ENCODE data around the gene PPP6R1.
"Not testable (repeated sequence)": the region's sequence is repeated elsewhere in the genome, so short reads cannot be mapped to it uniquely, and the experiment has no call there.

The PPP6R1 gene

DNA sequence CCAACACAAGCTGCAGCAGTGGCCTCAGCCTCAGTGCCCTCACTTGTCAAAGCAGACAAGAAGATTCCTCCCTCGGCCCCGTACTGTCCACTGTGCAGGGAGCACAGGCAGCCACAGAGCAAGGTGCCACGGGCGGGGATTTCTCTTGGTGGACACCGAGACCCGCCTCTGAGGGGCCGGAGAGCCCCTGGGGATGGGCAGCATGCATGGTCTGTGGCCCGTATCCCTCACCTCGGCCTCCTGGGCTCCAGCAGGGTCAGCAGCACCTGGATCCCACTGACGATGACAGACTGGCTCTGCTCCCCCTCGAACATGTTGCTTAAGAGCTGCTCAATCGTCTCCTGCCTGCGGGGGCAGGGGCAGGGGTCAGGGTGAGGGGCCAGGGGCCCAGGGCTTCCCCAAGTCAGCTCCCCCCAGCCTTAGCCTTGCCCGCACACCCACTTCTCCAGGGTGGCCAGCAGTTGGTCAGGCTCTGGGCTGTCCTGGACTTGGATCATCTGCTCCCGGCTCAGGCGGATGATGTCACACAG lies 16.8 kb downstream of the PPP6R1 start:
- DNase-seq, result no peak

DNA sequence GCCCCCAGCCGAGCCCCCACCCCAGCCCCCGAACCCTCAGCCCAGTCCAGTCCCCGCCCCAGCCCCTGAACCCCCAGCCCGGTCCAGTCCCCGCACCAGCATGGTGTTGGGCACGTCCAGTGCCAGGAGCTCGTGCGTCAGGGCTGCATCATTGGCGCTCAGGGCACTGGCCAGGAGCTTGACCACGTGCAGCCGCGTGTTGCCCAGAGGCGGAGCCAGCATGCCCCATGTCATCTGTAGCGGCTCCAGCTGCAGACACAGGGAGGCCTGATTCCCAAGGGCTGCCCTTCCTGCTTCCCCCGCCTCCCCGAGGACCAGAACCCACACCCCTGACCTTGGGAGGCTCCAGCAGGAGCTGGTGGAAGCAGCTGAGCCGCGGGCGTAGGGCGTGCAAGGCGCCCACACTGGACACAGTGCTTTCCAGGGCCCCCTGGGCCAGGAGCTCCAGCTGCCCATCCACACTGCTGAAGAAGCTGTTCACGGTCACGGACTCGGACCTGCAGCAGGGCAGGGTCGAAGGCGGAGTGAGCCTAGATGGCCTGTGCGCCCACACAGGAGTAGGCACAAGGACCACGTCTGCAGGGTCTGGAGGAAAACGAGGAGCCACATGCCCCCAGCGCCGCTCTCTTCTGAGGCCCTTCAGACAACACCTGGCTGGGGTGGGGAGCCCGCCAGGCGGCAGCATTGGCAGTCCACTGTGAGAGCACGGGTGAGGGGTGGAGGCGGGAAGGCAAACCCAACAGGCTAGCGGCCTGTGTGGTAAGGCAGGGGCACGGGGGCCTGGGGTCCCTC lies 17.5 kb downstream of the PPP6R1 start:
- no peak for DNase-seq

DNA sequence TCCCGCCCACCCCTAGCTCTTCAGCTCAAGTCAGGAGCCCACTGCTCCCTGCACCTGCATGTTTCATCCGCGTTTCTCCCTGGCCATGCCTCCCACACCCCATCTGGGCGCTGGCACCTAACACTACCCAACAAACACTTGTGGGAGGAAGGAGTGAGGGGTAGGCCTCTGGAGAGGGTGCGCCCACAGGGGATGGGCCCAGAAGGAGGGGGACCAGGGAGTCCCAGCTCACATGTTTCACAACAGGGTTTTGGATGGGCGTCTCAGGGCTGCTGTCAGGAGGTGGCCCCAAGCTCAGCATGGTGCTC lies 18.1 kb downstream of the PPP6R1 start:
- no peak for DNase-seq

DNA sequence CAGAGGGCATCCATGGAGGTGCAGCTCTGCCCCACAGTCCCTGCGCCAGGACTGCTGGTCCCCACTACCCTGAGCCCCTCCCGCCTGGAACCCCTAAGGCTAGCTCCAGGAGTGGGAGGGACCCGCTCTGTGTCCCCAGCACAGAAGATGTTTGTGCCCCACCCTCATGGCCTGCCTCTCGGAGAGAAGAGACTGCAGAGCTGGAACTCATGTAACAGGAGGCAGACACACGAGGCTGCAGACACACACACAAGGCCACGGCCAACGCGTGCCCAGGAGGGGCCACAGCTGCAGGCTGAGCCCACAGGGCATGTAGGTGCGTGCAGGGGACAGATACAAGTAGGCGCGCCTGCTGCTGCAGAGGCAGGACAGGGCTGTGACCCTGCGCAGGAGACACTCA lies 19.8 kb downstream of the PPP6R1 start:
- DNase-seq, result no peak

DNA sequence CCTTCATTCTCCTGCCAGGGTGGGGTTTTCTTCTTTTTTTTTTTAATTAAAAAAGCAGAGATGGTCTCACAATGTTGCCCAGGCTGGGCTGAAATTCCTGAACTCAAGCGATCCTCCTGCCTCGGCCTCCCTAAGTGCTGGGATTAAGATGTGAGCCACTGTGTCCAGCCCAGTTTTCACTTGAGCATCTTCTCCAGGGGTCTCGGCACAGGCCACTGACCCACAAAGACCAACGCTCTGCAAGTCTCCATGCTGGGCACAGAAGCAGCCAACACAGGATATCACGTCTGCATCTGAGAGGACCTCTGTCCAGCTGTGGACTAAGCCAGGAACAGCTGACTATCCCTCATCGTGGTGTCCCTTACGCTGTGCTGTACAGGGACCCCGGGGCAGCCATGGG lies 20.8 kb downstream of the PPP6R1 start:
- DNase-seq, result no peak

DNA sequence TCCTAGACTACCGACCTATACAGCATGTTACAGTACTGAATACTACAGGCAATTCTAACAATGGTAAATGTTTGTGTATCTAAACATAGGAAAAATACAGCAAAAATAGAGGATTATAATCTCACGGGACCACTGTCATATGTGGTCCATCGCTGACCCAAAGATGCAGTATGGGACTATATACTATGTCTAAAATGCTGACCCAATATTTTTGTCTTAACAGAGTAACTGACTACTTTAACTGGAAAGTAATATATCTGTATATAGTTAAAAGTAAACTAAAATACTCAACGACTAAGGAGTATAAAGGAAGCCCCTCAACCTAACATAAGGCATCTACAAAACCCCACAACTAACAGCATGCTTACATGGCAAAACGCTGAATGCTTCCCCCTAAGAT lies 25.8 kb downstream of the PPP6R1 start:
- DNase-seq, result no peak

DNA sequence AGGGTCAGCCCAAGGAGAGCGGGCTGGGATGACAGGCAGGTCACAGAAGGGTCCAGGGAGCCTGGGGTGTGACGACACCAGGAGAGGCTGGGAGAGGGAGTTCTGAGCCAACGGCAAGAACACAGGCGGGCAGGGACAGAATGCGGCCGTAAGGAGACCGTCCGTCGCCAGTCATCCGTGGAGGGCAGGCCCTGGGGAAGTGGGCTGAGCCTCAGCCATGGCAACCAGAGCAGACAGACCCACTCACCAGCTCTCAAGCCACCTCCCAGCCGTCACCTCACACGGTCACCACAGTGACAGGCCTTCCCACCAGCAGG lies 26.6 kb downstream of the PPP6R1 start:
- no peak for DNase-seq

DNA sequence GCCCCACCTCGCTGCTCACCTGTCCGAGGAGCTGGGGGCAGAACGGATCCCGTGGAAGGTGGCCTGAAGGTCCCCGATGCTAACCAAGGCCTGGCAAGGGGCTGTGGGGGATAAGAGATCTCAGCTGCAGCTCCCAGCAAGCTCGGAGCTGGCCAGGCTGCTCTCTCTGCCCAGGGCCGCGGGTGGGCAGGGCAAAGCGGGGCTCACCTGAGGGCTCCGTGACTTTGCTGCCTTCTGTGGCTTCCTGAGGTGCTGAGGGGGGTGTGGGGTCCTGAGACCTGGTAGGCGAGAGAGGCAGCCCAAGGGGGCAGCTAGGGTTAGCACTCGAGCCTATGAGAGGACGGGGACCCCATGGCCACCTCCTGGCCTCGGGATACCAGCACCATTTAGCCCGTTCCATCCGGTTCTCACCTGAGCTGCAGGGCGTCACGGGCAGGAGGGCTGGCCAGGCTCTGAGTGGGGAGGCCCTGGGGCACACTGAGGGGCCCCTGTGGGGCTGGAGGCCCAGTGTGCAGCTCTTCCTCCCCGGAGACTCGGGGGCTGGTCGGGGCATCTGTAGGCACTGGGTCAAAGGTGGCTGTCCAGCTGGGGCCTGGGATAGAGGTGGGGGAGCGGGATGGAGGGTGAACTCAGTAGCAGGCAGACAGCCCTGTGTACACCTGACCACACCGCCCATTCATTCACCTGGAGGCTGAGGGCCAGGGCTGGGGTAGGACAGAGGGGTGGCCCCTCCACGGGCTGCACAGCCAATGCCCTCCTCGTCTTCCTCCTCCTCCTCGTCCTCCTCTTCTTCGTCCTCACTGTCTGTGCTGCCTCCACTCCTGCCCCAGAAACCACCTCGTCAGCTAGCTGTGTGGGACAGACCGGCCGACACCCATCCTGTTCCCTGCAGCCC lies 27.2 kb downstream of the PPP6R1 start:
- DNase-seq, result no peak

DNA sequence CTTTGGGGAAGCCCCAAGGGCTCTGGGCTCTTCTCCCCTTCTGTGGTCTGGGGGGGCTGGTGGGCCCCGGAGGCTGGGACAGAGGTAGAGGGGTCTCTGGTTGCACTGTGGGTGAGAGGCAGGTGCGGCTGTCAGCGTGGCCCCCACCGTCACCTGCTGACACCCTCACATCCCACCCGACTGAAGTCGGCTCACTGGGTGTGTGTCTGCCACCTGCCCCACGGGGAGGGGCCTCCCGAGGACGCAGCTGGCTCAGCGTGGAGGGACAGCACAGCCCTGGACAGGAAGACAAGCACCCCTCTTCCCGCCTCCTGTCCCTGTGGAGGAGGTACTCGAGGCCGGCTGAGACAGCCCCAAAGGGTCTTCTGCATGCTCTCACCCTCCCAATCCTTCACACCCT lies 28.0 kb downstream of the PPP6R1 start:
- no peak for DNase-seq

DNA sequence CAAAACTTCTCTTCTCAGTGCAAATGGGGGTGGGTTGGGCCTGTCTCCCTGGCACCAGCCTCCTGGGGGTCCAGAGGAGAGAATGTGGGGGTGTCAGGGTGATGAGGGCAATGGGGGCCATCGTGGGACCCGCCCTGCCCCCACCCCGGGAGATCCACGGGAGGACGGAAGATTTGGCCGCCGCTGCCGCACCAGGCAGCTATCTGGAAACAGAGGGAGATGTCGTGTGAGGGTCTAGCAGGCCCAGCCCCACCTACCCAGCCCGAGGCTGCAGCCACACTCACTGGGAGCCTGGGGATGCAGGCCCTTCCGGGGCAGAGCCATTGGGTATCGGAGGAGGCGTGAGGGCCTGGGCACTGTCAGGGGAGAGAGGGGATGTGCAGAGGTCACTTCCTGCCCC lies 28.5 kb downstream of the PPP6R1 start:
- DNase-seq, result no peak

DNA sequence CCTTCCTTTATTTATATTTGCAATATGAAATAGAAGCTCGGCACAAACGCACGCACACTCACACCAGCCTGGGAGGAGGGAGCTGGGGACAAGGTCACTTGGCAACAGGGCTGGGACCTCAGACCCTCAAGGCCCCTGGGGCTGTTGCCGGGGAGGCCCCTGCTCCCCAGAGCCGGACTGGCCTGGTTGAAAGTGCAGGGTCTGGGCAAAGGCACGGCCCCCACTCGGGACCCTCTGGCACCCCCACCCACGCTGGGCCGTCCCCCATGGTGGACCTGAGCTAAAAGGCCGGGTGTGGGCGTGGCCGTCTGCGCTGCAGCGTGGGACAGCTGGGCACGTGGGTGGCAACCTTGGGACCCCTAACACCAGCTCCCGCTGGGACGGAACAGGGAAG lies 29.0 kb downstream of the PPP6R1 start:
- DNase-seq, result no peak

DNA sequence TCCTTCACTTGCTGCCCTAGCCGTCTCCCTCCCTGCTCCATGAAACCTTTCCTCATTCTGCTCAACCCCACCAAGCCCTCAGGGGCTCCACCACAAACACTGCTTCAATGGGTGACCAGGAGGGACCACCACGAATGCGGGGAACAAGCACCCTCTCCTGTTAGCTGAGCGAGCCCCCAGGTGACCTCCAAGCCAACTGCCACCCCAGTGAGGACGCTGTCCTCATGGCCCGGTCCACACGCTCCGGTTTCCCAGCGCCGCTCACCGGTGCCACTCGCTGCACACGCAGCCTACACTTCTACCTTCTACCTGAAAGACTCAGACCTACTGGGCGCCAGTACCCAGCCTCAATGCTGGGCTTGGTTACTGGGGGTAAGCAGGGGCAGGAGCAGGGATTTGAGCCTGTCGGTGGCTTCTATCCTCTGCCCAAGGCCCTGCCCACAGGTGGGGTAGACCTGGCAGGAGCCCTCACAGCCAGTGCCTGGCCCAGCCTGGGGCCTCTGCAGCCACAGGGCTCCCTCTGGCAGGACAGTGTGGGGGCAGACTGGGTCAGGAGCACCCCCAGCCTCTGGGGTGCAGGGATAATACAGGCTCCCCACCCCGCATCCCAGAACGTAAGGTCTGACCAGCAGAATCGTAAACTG lies 29.6 kb downstream of the PPP6R1 start:
- DNase-seq, result no peak

DNA sequence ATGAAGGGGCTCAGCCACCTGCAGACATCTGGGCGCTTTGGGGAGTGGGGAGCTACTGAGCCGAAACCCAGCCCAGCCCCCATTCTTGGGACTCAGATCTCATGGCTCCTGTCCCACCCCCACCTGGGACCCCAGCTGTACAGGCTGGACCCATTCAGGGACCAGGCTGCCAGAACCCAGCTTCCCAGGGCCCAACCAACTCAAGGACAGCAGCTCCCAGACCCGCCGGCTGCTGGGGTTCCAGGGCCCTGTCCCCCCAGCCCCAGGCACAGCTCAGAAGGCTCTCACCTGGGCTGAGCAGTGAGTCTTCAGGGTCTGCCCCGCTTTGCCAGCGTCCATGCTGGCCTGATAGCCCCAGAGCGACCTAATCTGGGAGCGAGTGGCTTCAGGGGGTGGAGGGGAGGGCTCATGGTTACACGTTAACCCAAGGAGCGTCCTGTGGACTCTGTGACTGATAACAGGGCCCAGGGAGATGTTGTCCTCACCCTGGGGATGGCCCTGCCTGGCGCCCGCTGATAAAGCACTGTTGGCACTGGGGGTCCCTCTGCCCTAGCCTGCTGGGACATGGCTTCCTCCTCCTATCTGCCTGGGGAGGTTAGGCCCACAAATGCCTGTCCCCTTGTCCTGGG lies 30.3 kb downstream of the PPP6R1 start, which contains the start of gene TMEM86B:
Gene TMEM86B, minus strand, starts transcription at position 361 of the 629 bp plus-strand sequence. Its CDS starts 22 bp downstream, at position 339.
- no peak for DNase-seq

DNA sequence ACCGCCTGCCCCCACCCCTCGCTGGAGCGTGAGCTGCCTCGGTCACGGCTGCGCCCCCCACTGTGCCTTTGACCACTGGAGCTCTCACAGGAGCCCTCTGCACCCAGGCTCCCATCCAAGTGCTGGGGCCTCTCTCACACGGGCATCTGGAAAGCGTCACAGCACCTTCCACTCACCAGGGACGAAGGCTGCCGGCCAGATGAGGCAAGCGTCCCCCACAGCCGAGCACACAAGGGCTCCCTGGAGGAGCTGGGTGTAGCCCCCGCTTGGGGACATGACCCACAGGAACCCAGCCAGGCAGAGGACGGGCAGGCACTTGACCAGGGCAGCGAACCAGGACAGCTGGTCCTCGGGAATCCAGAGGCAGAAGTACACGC lies 30.8 kb downstream of the PPP6R1 start:
- no peak for DNase-seq

DNA sequence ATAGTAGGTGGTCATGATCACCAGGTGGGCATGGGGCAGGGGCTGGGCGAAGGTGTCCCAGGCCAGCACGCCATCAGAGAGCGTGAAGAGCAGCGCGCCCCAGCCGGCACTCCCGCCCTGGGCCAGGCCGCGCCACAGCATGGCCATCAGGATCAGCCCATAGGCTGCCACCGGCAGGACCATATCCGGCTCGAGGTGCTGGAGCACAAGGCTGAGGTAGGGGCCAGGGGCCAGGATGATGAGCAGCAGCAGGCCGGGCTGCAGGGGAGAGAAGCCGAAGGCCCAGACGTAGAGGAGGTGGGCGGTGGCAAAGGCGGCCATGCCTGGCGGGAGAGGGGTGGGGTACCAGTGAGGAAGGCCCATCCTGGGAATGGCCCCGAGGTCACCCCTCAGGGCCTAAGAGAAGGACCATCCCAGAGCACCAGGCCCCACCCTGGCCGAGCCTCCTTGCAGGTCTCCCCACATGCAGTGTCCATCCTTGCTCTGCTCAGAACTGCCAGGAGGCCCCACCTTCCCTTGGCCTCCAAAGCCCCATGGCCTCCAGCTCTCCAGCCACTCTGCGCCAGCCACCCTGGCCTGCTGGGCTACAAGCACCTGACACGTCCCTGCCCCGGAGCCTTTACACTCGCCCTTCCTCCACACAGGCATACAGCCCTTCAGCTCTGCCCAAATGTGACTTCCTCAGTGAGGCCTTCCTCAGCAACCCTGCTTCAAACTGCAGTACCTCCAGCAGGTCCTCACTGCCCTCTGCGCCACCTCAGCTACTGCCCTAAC lies 31.4 kb downstream of the PPP6R1 start:
- no peak for DNase-seq

DNA sequence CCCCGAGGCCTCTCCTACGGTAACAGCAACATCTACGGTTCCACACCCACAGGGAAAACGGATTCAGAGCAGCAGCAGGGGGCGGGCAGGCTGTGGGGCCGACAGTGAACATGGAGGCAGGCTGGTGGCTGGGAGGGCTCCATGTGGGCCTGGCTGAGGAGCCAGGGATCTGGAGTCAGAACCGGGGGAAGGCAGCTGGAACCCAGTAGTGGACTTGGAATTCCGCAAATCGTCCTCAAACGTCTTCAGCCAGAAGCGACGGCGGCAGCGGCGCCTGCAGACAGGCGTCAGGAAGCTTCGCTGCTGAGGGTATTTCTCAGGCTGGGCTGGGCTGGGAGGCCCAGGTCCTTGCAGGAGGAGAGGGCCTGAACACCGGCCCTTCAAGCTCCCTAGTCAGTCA lies 32.0 kb downstream of the PPP6R1 start:
- DNase-seq, result no peak

DNA sequence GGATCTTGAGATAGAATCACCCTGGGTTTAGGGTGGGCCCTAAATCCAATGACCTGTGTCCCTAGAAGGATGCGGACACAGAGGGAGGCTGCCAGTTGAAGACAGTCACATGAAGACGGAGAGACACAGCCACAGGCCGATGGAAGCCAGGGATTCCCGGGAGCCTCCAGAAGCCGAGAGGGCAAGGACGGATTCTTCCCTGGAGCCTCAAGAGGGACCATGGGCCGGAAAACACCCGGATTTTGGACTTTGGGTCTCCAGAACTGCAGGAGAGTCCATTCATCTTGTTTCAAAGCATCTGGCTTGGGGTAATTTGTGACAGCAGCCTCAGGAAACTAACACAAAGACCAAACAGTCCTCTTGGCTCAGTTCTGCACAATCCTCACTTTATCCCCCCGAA lies 32.5 kb downstream of the PPP6R1 start:
- no peak for DNase-seq

DNA sequence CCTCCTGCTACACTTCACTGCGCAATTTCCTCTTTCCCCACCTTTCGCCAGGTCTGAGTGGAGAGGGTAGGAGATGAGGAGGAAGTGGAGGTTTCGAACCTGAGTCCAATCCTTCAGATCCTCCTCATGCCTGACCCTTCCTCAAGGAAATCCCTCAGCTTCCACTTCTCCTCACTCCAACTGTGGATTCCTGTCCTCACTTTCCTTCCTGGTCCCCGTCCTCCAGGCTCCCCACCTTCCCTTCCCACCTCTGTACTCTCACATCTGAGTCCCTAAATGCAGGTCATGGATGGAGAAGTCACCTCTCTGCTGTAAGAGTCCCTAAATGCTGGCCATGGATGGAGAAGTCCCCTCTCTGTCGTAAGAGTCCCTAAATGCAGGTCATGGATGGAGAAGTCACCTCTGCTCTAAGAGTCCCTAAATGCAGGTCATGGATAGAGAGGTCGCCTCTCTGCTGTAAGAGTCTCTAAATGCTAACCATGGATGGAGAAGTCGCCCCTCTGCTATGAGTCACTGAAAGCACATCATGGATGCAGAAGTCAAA lies 33.3 kb downstream of the PPP6R1 start:
- no peak for DNase-seq

DNA sequence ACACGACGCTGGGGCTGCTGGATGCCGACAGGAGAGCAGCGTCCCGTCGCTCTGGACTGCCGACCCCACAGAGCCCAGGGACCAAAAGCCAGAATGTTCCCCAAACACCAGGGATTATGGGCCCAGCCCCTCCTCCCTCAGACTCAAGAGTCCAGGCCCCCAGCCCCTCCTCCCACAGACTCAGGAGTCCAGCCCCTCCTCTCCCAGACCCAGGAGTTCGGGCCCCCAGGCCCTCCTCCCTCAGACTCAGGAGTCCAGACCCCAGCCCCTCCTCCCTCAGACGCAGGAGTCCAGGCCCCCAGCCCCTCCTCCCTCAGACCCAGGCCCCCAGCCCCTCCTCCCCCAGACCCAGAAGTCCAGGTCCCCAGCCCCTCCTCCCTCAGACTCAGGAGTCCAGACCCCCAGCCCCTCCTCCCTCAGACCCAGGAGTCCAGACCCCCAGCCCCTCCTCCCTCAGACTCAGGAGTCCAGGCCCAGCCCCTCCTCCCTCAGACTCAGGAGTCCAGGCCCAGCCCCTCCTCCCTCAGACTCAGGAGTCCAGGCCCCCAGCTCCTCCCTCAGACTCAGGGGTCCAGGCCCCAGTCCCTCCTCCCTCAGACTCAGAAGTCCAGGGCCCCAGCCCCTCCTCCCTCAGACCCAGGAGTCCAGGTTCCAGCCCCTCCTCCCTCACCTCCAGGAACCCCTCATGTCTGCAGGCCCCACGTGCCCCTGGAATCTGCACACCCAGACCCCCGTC lies 34.0 kb downstream of the PPP6R1 start:
- DNase-seq, result not testable (repeated sequence)

DNA sequence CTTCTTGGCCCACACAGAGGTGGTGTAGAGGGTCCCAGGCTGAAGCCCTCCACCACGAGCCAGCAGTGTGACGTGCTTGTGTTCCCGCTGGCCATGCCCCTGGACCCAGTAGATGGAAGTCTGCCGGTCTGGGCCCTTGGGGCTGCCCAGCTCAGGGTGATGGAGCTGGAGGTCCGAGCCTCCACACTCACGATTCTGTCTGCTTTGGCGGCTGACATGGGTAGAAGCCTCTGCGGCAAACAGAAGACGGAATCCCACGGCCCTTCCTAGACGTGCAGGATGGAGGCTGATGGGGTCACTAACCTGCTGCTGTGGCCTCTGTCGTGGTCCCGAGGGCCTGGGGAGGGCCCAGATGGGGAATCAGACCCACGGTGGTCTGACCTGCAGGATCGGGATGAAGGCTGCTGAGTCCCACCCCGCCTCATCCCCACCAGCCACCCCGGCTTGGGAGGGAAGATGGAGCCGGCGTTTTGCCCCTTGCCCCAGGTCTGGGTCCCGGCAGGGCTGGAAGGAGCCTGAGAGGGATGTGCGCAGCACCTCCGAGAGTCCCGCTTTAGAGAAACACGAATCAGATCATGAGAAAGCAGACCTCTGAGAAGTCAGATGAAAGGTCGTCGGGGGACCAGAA lies 34.7 kb downstream of the PPP6R1 start:
- DNase-seq, result no peak
